Astrocyte (in vitro differentiated cells and primary cell): ENCODE results near the gene REXO1. TPM values are rescaled to one million over a fixed set of nuclear protein-coding genes. Genes with fewer than 3 reads are reported as not detected.
A peak's percentile ranks its signal among the peaks of the same experiment; 100 is the strongest.

ENCODE experiments used
- DNase-seq: peaks from one replicate; pipeline ENCODE4 v3.0.0-alpha.2; 2010; ENCODE audit warnings: low read depth
- FAIRE-seq: peaks from 2 replicates; lab custom pipeline; 2011; peaks lifted over from hg19 to GRCh38; lab: Jason Lieb, UNC
- H2AFZ ChIP-seq: 2 replicates; pipeline ENCODE4 v1.6.0; 2012; ENCODE audit warnings: low read depth, low read length, inconsistent platforms
- H3K27ac ChIP-seq: 2 replicates; pipeline ENCODE4 v1.5.1; 2011; ENCODE audit warnings: low read depth, low read length, inconsistent platforms
- H3K27me3 ChIP-seq: 2 replicates; pipeline ENCODE4 v1.6.0; 2011; ENCODE audit warnings: low read length, inconsistent platforms; ENCODE audit not compliant: insufficient read depth
- H3K36me3 ChIP-seq: 2 replicates; pipeline ENCODE4 v1.5.1; 2011; ENCODE audit warnings: low read length, inconsistent platforms; ENCODE audit not compliant: insufficient read depth
- H3K4me1 ChIP-seq: 2 replicates; pipeline ENCODE4 v1.5.1; 2011; ENCODE audit warnings: low read length, inconsistent platforms; ENCODE audit not compliant: insufficient read depth
- H3K4me2 ChIP-seq: 2 replicates; pipeline ENCODE4 v1.6.0; 2012; ENCODE audit warnings: low read length, inconsistent platforms
- H3K4me3 ChIP-seq: 2 replicates; pipeline ENCODE4 v1.5.1; 2011; ENCODE audit warnings: low read depth, mild to moderate bottlenecking, low read length, inconsistent platforms; ENCODE audit not compliant: insufficient read depth
- H3K79me2 ChIP-seq: 2 replicates; pipeline ENCODE4 v1.6.0; 2012; ENCODE audit warnings: mild to moderate bottlenecking, low read length, inconsistent platforms; ENCODE audit not compliant: insufficient read depth
- H3K9ac ChIP-seq: 2 replicates; pipeline ENCODE4 v1.6.0; 2012; ENCODE audit warnings: mild to moderate bottlenecking, low read length, inconsistent platforms
- H3K9me3 ChIP-seq: 2 replicates; pipeline ENCODE4 v1.5.1; 2012; ENCODE audit warnings: low read depth, mild to moderate bottlenecking, low read length, inconsistent platforms; ENCODE audit not compliant: insufficient read depth
- H4K20me1 ChIP-seq: 2 replicates; pipeline ENCODE4 v1.6.0; 2012; ENCODE audit warnings: low read length, inconsistent platforms; ENCODE audit not compliant: insufficient read depth
- H3K27ac Mint-ChIP-seq: one replicate; pipeline ENCODE4 v1.8.0; 2021; ENCODE audit warnings: mild to moderate bottlenecking, mixed read lengths; ENCODE audit not compliant: unreplicated experiment
- H3K27me3 Mint-ChIP-seq: one replicate; pipeline ENCODE4 v1.8.0; 2021; ENCODE audit warnings: low read depth, mixed read lengths; ENCODE audit not compliant: unreplicated experiment
- H3K36me3 Mint-ChIP-seq: one replicate; pipeline ENCODE4 v1.8.0; 2021; ENCODE audit warnings: low read depth, mixed read lengths; ENCODE audit not compliant: unreplicated experiment
- H3K4me1 Mint-ChIP-seq: one replicate; pipeline ENCODE4 v1.8.0; 2021; ENCODE audit warnings: low read depth, mixed read lengths; ENCODE audit not compliant: unreplicated experiment
- H3K4me3 Mint-ChIP-seq: one replicate; pipeline ENCODE4 v1.8.0; 2021; ENCODE audit warnings: mild to moderate bottlenecking, moderate library complexity, mixed read lengths; ENCODE audit not compliant: unreplicated experiment
- H3K9me3 Mint-ChIP-seq: one replicate; pipeline ENCODE4 v1.8.0; 2021; ENCODE audit warnings: mild to moderate bottlenecking, mixed read lengths; ENCODE audit not compliant: unreplicated experiment
- EZH2 ChIP-seq: IDR thresholded peaks from 2 replicates; pipeline ENCODE4 v1.6.1; 2012; ENCODE audit warnings: mild to moderate bottlenecking, low read length, inconsistent platforms; ENCODE audit not compliant: insufficient read depth
- total RNA-seq: library from RNA; stranded (reverse); gene quantifications from 2 replicates; pipeline ENCODE4 v1.2.1, GENCODE V29; 2021
- TF ChIP-seq, protein P1 (sequence below): IDR thresholded peaks from 2 replicates; pipeline ENCODE4 v1.5.1; 2011; ENCODE audit warnings: low read depth, mild to moderate bottlenecking, inconsistent platforms, low read length, moderate library complexity; ENCODE audit not compliant: insufficient read depth

REXO1 gene
- total RNA-seq, 1 donor from 2014 or later = 35.5 TPM

DNA sequence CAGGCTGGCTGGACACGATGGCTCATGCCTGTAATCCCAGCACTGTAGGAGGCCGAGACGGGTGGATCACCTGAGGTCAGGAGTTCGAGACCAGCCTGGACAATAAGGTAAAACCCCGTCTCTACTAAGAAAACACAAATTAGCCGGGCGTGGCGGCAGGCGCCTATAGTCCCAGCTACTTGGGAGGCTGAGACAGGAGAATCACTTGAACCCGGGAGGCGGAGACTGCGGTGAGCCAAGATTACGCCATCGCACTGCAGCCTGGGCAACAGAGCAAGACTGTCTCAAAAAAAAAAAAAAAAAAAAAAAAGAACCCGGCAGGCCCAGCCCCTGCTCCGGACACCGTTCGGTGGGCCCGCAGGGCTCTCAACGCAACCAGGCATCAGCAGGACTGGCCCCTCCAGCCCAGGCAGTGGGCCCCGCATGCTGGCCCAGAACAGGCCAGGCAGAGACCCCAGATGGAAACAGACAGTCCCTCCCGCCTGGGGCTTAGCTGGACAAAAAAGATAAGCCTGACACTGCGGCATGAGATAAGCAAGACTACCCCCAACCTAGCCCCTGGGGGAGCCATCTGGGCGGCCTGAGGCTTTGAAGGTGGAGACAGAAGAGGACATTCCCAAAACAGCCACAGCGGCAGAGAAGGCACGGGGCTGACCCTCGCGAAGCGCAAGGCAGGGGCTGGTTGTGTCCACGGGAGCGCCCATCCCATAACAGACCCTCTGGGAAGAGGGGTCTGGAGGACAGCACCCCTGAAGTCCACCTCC, 11.6 kb downstream of the REXO1 start:
- Histone ChIP-seq H3K4me3 (no peak overlapping the region), H4K20me1 (peaks cover 96% of the 10 kb centered on the region), H3K9me3 (no peaks in the 10 kb centered on the region), H3K4me2 (no peak overlapping the region), H2AFZ (no peak overlapping the region), H3K4me1 (no peaks in the 10 kb centered on the region), H3K36me3 (no peaks in the 10 kb centered on the region), H3K9ac (no peak overlapping the region), H3K27me3 (no peaks in the 10 kb centered on the region), H3K79me2 (peaks cover 92% of the 10 kb centered on the region), H3K27ac (no peak overlapping the region)
- DNase-seq (no peak), FAIRE-seq (no peak)
- TF ChIP-seq, protein P1, sequence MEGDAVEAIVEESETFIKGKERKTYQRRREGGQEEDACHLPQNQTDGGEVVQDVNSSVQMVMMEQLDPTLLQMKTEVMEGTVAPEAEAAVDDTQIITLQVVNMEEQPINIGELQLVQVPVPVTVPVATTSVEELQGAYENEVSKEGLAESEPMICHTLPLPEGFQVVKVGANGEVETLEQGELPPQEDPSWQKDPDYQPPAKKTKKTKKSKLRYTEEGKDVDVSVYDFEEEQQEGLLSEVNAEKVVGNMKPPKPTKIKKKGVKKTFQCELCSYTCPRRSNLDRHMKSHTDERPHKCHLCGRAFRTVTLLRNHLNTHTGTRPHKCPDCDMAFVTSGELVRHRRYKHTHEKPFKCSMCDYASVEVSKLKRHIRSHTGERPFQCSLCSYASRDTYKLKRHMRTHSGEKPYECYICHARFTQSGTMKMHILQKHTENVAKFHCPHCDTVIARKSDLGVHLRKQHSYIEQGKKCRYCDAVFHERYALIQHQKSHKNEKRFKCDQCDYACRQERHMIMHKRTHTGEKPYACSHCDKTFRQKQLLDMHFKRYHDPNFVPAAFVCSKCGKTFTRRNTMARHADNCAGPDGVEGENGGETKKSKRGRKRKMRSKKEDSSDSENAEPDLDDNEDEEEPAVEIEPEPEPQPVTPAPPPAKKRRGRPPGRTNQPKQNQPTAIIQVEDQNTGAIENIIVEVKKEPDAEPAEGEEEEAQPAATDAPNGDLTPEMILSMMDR = no peak
- TF ChIP-seq EZH2 = no peak
- H3K27me3 Mint-ChIP-seq = no peaks in the 10 kb centered on the region
- no peaks in the 10 kb centered on the region for H3K9me3 Mint-ChIP-seq
- H3K36me3 Mint-ChIP-seq = peaks cover 3% of the 10 kb centered on the region
- peaks cover 8% of the 10 kb centered on the region for H3K4me1 Mint-ChIP-seq
- H3K4me3 Mint-ChIP-seq = no peak overlapping the region
- H3K27ac Mint-ChIP-seq = no peak overlapping the region

- peaks cover 75% of the 10 kb centered on the region for H3K79me2 ChIP-seq
- no peak for FAIRE-seq
Measured at GRCh38 chr19:1833540-1833939, 14.7 kb downstream of the REXO1 start.

More at GRCh38 chr19:1833540-1833939, 14.7 kb downstream of the REXO1 start:
- no peak overlapping the region for H3K9ac ChIP-seq
- H3K4me2 ChIP-seq = no peak overlapping the region
- H3K4me1 Mint-ChIP-seq = peaks cover 3% of the 10 kb centered on the region
- H3K27ac Mint-ChIP-seq = peak overlapping the region; percentile 69
- no peak overlapping the region for H2AFZ ChIP-seq
- no peaks in the 10 kb centered on the region for H3K9me3 Mint-ChIP-seq
- H3K4me3 ChIP-seq = no peak overlapping the region
- H3K4me1 ChIP-seq = no peaks in the 10 kb centered on the region
- H4K20me1 ChIP-seq = peaks cover 80% of the 10 kb centered on the region
- no peaks in the 10 kb centered on the region for H3K9me3 ChIP-seq
- H3K36me3 ChIP-seq = no peaks in the 10 kb centered on the region
- peaks cover 6% of the 10 kb centered on the region for H3K36me3 Mint-ChIP-seq
- no peak overlapping the region for H3K4me3 Mint-ChIP-seq
- TF ChIP-seq, protein P1 = no peak
- no peak for TF ChIP-seq EZH2
- H3K27me3 Mint-ChIP-seq = no peaks in the 10 kb centered on the region
- no peak for DNase-seq
- H3K27me3 ChIP-seq = no peaks in the 10 kb centered on the region
- H3K27ac ChIP-seq = no peak overlapping the region
